GM21381 (cell line): ENCODE results near the gene FGB.

Experiments used
- ATAC-seq: cut with Tn5 transposase; IDR thresholded peaks from one replicate; pipeline ENCODE4 v1.9.1; 2021; ENCODE audit warnings: mild to moderate bottlenecking, moderate library complexity; ENCODE audit not compliant: unreplicated experiment

FGB gene

GRCh38 chr4:154617820-154618317, 55.1 kb downstream of the FGB start:
- ATAC-seq = no peak

- ATAC-seq = peak; percentile 67
These were observed 56.0 kb downstream of the FGB start for GRCh38 chr4:154618708-154619315.

GRCh38 chr4:154620111-154620510, 57.3 kb downstream of the FGB start:
- ATAC-seq = no peak
